A673 (cell line): ENCODE measurements around the gene WRAP53. TPM values are rescaled to one million over a fixed set of nuclear protein-coding genes. Genes with fewer than 3 reads are reported as not detected.

Source experiments
- BruUV-seq: library from RNA; stranded (reverse); fragments of 400-500 nt; replicated peaks from 2 replicates; lab custom pipeline; 2021; lab: Mats Ljungman, UMichigan
- CTCF ChIA-PET: fragments of 300-600 bp; sonication (Branson Sonifier 250); formaldehyde crosslinking; loops from one replicate; lab custom pipeline; 2022; ENCODE audit warnings: antibody characterized with exemption; lab: Charles Lee
- POLR2A ChIA-PET: fragments of 300-600 bp; sonication (Branson Sonifier 250); formaldehyde crosslinking; loops from one replicate; lab custom pipeline; 2022; ENCODE audit warnings: antibody characterized with exemption; ENCODE audit not compliant: low non-redundant PET; lab: Charles Lee
- DNase-seq: peaks from one replicate; pipeline ENCODE4 v3.0.0-alpha.2; 2015; ENCODE audit warnings: low spot score
- H3K27ac ChIP-seq: fragments of 200-600 bp; sonication (generic); 2 replicates; pipeline ENCODE4 v1.5.1; 2016; ENCODE audit warnings: mixed run types, low read depth, mild to moderate bottlenecking, mixed read lengths, antibody characterized with exemption, low read length; ENCODE audit not compliant: poor library complexity, severe bottlenecking
- H3K27me3 ChIP-seq: fragments of 200-600 bp; sonication (generic); replicated peaks from 2 replicates; pipeline ENCODE4 v1.6.1; 2017; ENCODE audit warnings: mixed run types, low read depth, mild to moderate bottlenecking, mixed read lengths, antibody characterized with exemption, low read length; ENCODE audit not compliant: insufficient read depth, poor library complexity
- H3K36me3 ChIP-seq: fragments of 200-600 bp; sonication (generic); 2 replicates; pipeline ENCODE4 v1.6.1; 2016; ENCODE audit warnings: mixed run types, mild to moderate bottlenecking, mixed read lengths, antibody characterized with exemption, low read length; ENCODE audit not compliant: insufficient read depth, poor library complexity, severe bottlenecking
- H3K4me1 ChIP-seq: fragments of 200-600 bp; sonication (generic); 2 replicates; pipeline ENCODE4 v1.6.1; 2017; ENCODE audit warnings: mixed run types, mild to moderate bottlenecking, mixed read lengths, antibody characterized with exemption, low read length; ENCODE audit not compliant: insufficient read depth, poor library complexity, severe bottlenecking
- H3K4me3 ChIP-seq: fragments of 200-600 bp; sonication (generic); 2 replicates; pipeline ENCODE4 v1.5.1; 2016; ENCODE audit warnings: low read depth, mixed run types, mild to moderate bottlenecking, mixed read lengths, low read length; ENCODE audit not compliant: poor library complexity, severe bottlenecking
- H3K9me3 ChIP-seq: fragments of 200-600 bp; sonication (generic); 2 replicates; pipeline ENCODE4 v1.6.1; 2016; ENCODE audit warnings: mixed run types, low read depth, mild to moderate bottlenecking, mixed read lengths, antibody characterized with exemption, low read length; ENCODE audit not compliant: poor library complexity, severe bottlenecking
- EZH2 ChIP-seq: fragments of 200-600 bp; sonication (generic); IDR thresholded peaks from 2 replicates; pipeline ENCODE4 v1.6.1; 2017; ENCODE audit warnings: borderline replicate concordance, low read depth, mild to moderate bottlenecking, mixed read lengths, antibody characterized with exemption, low read length; ENCODE audit not compliant: poor library complexity, severe bottlenecking
- intact Hi-C: fragments of 100-400 bp; cut with micrococcal nuclease; formaldehyde crosslinking; loops from one replicate; pipeline ENCODE4 v1.10.0; 2022; ENCODE audit not compliant: unreplicated experiment
- total RNA-seq: library from RNA; stranded (reverse); gene quantifications from 2 replicates; pipeline ENCODE4 v1.2.3, GENCODE V29; 2021
- TF ChIP-seq, protein P1 (sequence below): fragments of 300-800, 200-600 bp; sonication (generic); conservative IDR thresholded peaks from 2 replicates; pipeline ENCODE4 v1.5.1; 2017; ENCODE audit warnings: low read depth, mild to moderate bottlenecking, antibody characterized with exemption, low read length, moderate library complexity, mixed read lengths

Gene WRAP53
- total RNA-seq, 1 experiment from 2014 or later = 42.2 TPM

- intact Hi-C loops = loop anchor here (5.0 kb wide), 2 partner anchors 248 to 318 kb away; no protein-coding TSS in a partner anchor
- BruUV-seq = no TSS peak
- CTCF ChIA-PET = interaction anchor here (0.6 kb wide), 1 partner anchor 104 kb away, joined by 3 read pairs; no protein-coding TSS in a partner anchor
Observed at GRCh38 chr17:7739746-7740145, 51.5 kb downstream of the WRAP53 start.

GRCh38 chr17:7740481-7741001 lies 52.3 kb downstream of the WRAP53 start:
- CTCF ChIA-PET = no interaction called here
- peaks cover 3% of the 10 kb centered on the region for H3K4me1 ChIP-seq
- peak; percentile 26 for DNase-seq
- H3K36me3 ChIP-seq = no peaks in the 10 kb centered on the region
- H3K27me3 ChIP-seq = peaks cover 8% of the 10 kb centered on the region
- no peak overlapping the region for H3K27ac ChIP-seq
- intact Hi-C loops = loop anchor here (5.0 kb wide), 2 partner anchors 247 to 317 kb away; no protein-coding TSS in a partner anchor
- no TSS peak for BruUV-seq
- POLR2A ChIA-PET = no interaction called here
- H3K4me3 ChIP-seq = peak overlapping the region; percentile 9
- H3K9me3 ChIP-seq = no peaks in the 10 kb centered on the region
- TF ChIP-seq EZH2 = no peak
- TF ChIP-seq, protein P1, sequence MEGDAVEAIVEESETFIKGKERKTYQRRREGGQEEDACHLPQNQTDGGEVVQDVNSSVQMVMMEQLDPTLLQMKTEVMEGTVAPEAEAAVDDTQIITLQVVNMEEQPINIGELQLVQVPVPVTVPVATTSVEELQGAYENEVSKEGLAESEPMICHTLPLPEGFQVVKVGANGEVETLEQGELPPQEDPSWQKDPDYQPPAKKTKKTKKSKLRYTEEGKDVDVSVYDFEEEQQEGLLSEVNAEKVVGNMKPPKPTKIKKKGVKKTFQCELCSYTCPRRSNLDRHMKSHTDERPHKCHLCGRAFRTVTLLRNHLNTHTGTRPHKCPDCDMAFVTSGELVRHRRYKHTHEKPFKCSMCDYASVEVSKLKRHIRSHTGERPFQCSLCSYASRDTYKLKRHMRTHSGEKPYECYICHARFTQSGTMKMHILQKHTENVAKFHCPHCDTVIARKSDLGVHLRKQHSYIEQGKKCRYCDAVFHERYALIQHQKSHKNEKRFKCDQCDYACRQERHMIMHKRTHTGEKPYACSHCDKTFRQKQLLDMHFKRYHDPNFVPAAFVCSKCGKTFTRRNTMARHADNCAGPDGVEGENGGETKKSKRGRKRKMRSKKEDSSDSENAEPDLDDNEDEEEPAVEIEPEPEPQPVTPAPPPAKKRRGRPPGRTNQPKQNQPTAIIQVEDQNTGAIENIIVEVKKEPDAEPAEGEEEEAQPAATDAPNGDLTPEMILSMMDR = no peak

More at GRCh38 chr17:7739746-7740145, 51.5 kb downstream of the WRAP53 start:
- peaks cover 3% of the 10 kb centered on the region for H3K4me1 ChIP-seq
- no peak for TF ChIP-seq EZH2
- TF ChIP-seq, protein P1 = no peak
- DNase-seq = no peak
- no peak overlapping the region for H3K27ac ChIP-seq
- H3K27me3 ChIP-seq = peaks cover 8% of the 10 kb centered on the region
- no peaks in the 10 kb centered on the region for H3K36me3 ChIP-seq
- POLR2A ChIA-PET = no interaction called here
- H3K4me3 ChIP-seq = no peak overlapping the region
- no peaks in the 10 kb centered on the region for H3K9me3 ChIP-seq

DNA sequence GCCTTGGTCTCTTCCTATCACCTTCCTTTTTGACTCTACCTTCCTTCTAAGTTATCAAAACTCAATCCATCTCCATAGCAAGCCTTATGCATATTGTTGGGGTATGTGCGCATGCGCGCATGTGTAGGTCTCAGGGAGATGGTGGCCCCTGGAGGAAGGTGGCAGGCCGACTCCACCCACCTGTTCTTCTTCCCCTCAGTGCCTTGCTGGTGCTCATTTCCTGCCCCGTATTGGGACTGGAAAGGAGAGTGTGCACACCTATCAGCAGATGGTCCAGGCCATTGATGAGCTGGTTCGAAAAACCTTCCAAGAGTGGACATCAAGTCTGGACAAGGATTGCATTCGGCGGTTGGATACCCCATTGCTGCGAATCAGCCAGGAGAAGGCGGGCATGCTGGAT lies 54.5 kb downstream of the WRAP53 start:
- ChIA-PET POLR2A (no interaction called here), CTCF (interaction anchor here (0.6 to 2.2 kb wide), 3 partner anchors 40 to 247 kb away, joined by 7 to 17 read pairs (median 12); no protein-coding TSS in a partner anchor)
- intact Hi-C loops = loop anchor here (2.0 to 5.0 kb wide), 4 partner anchors 108 to 315 kb away; no protein-coding TSS in a partner anchor
- H3K27me3 ChIP-seq = peaks cover 8% of the 10 kb centered on the region
- no TSS peak for BruUV-seq
- no peak overlapping the region for H3K4me3 ChIP-seq
- H3K27ac ChIP-seq = no peak overlapping the region
- no peaks in the 10 kb centered on the region for H3K9me3 ChIP-seq
- no peaks in the 10 kb centered on the region for H3K36me3 ChIP-seq
- no peak for DNase-seq
- H3K4me1 ChIP-seq = peaks cover 8% of the 10 kb centered on the region
- TF ChIP-seq, protein P1 = no peak
- TF ChIP-seq EZH2 = no peak
